ENCODE data around the gene ZCCHC3.

DNA sequence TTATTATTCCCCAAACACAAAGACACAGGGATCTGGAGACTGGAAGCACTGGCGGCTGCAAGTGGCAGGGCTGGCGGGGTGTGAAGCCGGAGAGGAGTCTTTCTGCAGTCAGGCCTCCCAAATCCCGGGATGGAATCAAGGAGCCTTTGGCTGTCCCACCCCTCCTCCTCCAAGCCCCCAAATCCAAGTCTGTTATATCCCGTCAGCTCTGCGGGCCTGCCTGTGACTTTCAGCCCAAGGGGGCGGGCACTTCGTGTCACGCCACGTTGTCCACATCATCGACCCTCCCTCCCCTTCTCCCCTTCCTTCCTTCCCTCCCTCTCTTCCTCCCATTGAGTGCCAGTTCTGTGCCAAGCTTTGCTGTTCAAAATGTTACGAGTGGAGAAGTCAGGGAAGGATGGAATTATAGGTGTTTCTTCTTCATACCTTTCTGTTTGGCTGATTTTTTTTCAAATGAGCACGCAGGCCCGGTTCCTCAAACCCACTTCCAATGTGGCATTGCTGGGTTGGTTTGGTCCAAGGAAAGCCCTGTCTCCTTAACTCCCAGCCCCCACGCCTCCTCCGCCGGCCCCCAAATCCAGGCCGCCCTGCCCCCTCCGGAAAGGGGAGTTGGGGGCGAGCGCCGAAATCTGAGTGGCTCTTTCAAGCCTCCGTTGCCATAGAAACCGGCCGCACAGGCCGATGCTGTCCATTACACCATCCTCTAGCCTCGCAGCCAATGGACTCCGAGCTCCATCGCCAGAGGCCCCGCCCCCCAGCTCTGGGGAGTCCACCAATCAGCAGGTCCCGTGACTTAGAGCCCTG, 12.7 kb downstream of the ZCCHC3 start:
- TF ChIP-seq, protein P1, sequence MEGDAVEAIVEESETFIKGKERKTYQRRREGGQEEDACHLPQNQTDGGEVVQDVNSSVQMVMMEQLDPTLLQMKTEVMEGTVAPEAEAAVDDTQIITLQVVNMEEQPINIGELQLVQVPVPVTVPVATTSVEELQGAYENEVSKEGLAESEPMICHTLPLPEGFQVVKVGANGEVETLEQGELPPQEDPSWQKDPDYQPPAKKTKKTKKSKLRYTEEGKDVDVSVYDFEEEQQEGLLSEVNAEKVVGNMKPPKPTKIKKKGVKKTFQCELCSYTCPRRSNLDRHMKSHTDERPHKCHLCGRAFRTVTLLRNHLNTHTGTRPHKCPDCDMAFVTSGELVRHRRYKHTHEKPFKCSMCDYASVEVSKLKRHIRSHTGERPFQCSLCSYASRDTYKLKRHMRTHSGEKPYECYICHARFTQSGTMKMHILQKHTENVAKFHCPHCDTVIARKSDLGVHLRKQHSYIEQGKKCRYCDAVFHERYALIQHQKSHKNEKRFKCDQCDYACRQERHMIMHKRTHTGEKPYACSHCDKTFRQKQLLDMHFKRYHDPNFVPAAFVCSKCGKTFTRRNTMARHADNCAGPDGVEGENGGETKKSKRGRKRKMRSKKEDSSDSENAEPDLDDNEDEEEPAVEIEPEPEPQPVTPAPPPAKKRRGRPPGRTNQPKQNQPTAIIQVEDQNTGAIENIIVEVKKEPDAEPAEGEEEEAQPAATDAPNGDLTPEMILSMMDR (IDR thresholded peaks at IDR 0.05): no peak
- TF ChIP-seq, protein P2, sequence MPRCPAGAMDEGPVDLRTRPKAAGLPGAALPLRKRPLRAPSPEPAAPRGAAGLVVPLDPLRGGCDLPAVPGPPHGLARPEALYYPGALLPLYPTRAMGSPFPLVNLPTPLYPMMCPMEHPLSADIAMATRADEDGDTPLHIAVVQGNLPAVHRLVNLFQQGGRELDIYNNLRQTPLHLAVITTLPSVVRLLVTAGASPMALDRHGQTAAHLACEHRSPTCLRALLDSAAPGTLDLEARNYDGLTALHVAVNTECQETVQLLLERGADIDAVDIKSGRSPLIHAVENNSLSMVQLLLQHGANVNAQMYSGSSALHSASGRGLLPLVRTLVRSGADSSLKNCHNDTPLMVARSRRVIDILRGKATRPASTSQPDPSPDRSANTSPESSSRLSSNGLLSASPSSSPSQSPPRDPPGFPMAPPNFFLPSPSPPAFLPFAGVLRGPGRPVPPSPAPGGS (IDR thresholded peaks at IDR 0.05): no peak
- TF ChIP-seq EHF (CRISPR knock-in tag; IDR thresholded peaks at IDR 0.05) (no peak), EP300 (IDR thresholded peaks at IDR 0.05) (no peak), POLR2A (IDR thresholded peaks at IDR 0.05; ENCODE audit: low read length) (no peak), ZNF302 (CRISPR knock-in tag; IDR thresholded peaks at IDR 0.05) (no peak), POLR2AphosphoS2 (conservative IDR thresholded peaks at IDR 0.05; ENCODE audit: low read length) (no peak), MAFK (IDR thresholded peaks at IDR 0.05; ENCODE audit: partially characterized antibody) (no peak)
